Measurements from ENCODE around the gene NR0B2. TPM values are rescaled to one million over a fixed set of nuclear protein-coding genes. Genes with fewer than 3 reads are reported as not detected.

NR0B2 gene
- total and polyA plus RNA-seq, 7 donors = 0.06 to 1.1 (median 0.23) TPM; not detected in 1

- no peaks in the 10 kb centered on the region for H3K36me3 ChIP-seq (ENCODE audit: insufficient read depth in 1 of 2, low read depth in 1 of 2)
- 59 to 65% (median 62%) methylated on average over 15 to 20 of the region's 20 CpGs for WGBS, 3 donors
- no peak for ATAC-seq
- DNase-seq = no peak
- TF ChIP-seq CTCF (IDR thresholded peaks at IDR 0.05) = no peak
- peaks cover 3% of the 10 kb centered on the region for H3K4me1 ChIP-seq
- intact Hi-C loops (cut with DNase I) = no loop called here
- H3K9me3 ChIP-seq = no peaks in the 10 kb centered on the region
- peak overlapping the region; percentile 72 for H3K4me3 ChIP-seq
- no peak overlapping the region for H3K27ac ChIP-seq
- H3K27me3 ChIP-seq (ENCODE audit: insufficient read depth in 3 of 3, low read length in 2 of 3) = no peaks in the 10 kb centered on the region
Measured at GRCh38 chr1:26863685-26864077, 50.1 kb downstream of the NR0B2 start.

GRCh38 chr1:26862781-26863684 is 50.7 kb downstream of the NR0B2 start, which contains the start of gene SFN:
SFN (plus strand) TSS chr1:26863149; CDS start chr1:26863213, 64 bp downstream.
- ATAC-seq (no peak), DNase-seq (no peak)
- TF ChIP-seq CTCF (IDR thresholded peaks at IDR 0.05) = peak; percentile 7
- Histone ChIP-seq H3K27ac (no peak within 1 kb of the TSS), H3K9me3 (no peaks in the 10 kb centered on the region), H3K4me1 (peaks cover 7% of the 10 kb centered on the region), H3K27me3 (ENCODE audit: insufficient read depth in 3 of 3, low read length in 2 of 3) (no peaks in the 10 kb centered on the region), H3K4me3 (peak within 1 kb of the TSS; percentile 72), H3K36me3 (ENCODE audit: insufficient read depth in 1 of 2, low read depth in 1 of 2) (no peaks in the 10 kb centered on the region)
- intact Hi-C loops (cut with DNase I) = no loop called here
- WGBS, 3 donors = 80 to 86% (median 82%) methylated on average over 35 to 37 of the region's 37 CpGs

- TF ChIP-seq CTCF (IDR thresholded peaks at IDR 0.05) = no peak
- no peak overlapping the region for H3K4me3 ChIP-seq
- WGBS, 3 donors = 80 to 82% (median 80%) methylated on average over 7 of the region's 7 CpGs
- H3K9me3 ChIP-seq = no peaks in the 10 kb centered on the region
- peaks cover 7% of the 10 kb centered on the region for H3K4me1 ChIP-seq
- intact Hi-C loops (cut with DNase I) = no loop called here
- H3K27ac ChIP-seq = no peak overlapping the region
- ATAC-seq (no peak), DNase-seq (no peak)
- no peaks in the 10 kb centered on the region for H3K27me3 ChIP-seq (ENCODE audit: insufficient read depth in 3 of 3, low read length in 2 of 3)
- H3K36me3 ChIP-seq (ENCODE audit: insufficient read depth in 1 of 2, low read depth in 1 of 2) = peaks cover 0 to under 1% of the 10 kb centered on the region in 2 donors
Measured at GRCh38 chr1:26861889-26862378, 51.8 kb downstream of the NR0B2 start.

Other genes starting within 250 kb of the NR0B2 start
- 10 to 100 TPM; 32.2 to 44.4 (median 39.6) TPM for gene ARID1A, start 218.0 kb downstream of the NR0B2 start, total RNA-seq
- gene ARID1A, start 218.0 kb downstream of the NR0B2 start, polyA plus RNA-seq = 10 to 100 TPM in 2 of 3 donors, 1 to 10 TPM in 1; 8.8 to 20.8 (median 12.9) TPM
- 1 to 10 TPM; 4.2 to 7.4 (median 5.5) TPM for gene PIGV, start 126.0 kb downstream of the NR0B2 start, total RNA-seq
- 1 to 10 TPM; 2.5 to 5.5 (median 3.4) TPM for gene PIGV, start 126.0 kb downstream of the NR0B2 start, polyA plus RNA-seq
- gene ZDHHC18, start 87.3 kb downstream of the NR0B2 start, total RNA-seq = 10 to 100 TPM in 3 of 4 donors, 1 to 10 TPM in 1; 9.9 to 16.9 (median 12.5) TPM
- 10 to 100 TPM in 1 of 3 donors, 1 to 10 TPM in 2; 7.7 to 11.3 (median 9.6) TPM for gene ZDHHC18, start 87.3 kb downstream of the NR0B2 start, polyA plus RNA-seq
- gene SFN, start 50.8 kb downstream of the NR0B2 start, total RNA-seq = 10 to 100 TPM in 1 of 4 donors, under 1 TPM in 3; 0.17 to 26.7 (median 0.55) TPM
- gene SFN, start 50.8 kb downstream of the NR0B2 start, polyA plus RNA-seq = under 1 TPM; 0.05 to 0.35 (median 0.21) TPM
- 10 to 100 TPM; 18.3 to 35.9 (median 25.6) TPM for gene GPN2, start 23.7 kb downstream of the NR0B2 start, total RNA-seq
- gene GPN2, start 23.7 kb downstream of the NR0B2 start, polyA plus RNA-seq = 10 to 100 TPM; 19.2 to 34.0 (median 19.4) TPM
- 10 to 100 TPM; 10.7 to 22.9 (median 12.1) TPM for gene GPATCH3, start 13.5 kb downstream of the NR0B2 start, total RNA-seq
- 10 to 100 TPM; 13.7 to 31.8 (median 17.8) TPM for gene GPATCH3, start 13.5 kb downstream of the NR0B2 start, polyA plus RNA-seq
- 10 to 100 TPM; 55.7 to 65.5 (median 62.3) TPM for gene NUDC, start 7.8 kb upstream of the NR0B2 start, total RNA-seq
- gene NUDC, start 7.8 kb upstream of the NR0B2 start, polyA plus RNA-seq = 100 to 1,000 TPM in 1 of 3 donors, 10 to 100 TPM in 2; 77.7 to 105 (median 89.7) TPM
- gene KDF1, start 46.5 kb upstream of the NR0B2 start, total RNA-seq = not detected
- gene KDF1, start 46.5 kb upstream of the NR0B2 start, polyA plus RNA-seq = under 1 TPM in 1 of 3 donors, not detected in 2; 0.01 TPM
- gene TRNP1, start 79.7 kb upstream of the NR0B2 start, total RNA-seq = 1 to 10 TPM in 3 of 4 donors, under 1 TPM in 1; 0.84 to 3.8 (median 1.4) TPM
- gene TRNP1, start 79.7 kb upstream of the NR0B2 start, polyA plus RNA-seq = 1 to 10 TPM; 1.1 to 1.6 (median 1.6) TPM
- gene TENT5B, start 98.9 kb upstream of the NR0B2 start, total RNA-seq = 1 to 10 TPM in 3 of 4 donors, under 1 TPM in 1; 0.20 to 2.3 (median 1.7) TPM
- gene TENT5B, start 98.9 kb upstream of the NR0B2 start, polyA plus RNA-seq = 1 to 10 TPM in 1 of 3 donors, under 1 TPM in 2; 0.70 to 2.5 (median 0.74) TPM
- 10 to 100 TPM in 1 of 4 donors, 1 to 10 TPM in 3; 5.2 to 14.3 (median 7.7) TPM for gene SLC9A1, start 241.2 kb upstream of the NR0B2 start, total RNA-seq
- 10 to 100 TPM in 1 of 3 donors, 1 to 10 TPM in 2; 2.3 to 17.0 (median 3.8) TPM for gene SLC9A1, start 241.2 kb upstream of the NR0B2 start, polyA plus RNA-seq

All from psoas muscle (tissue), 8 donors.